Measurements from ENCODE around the gene ARRDC2. TPM values are rescaled to one million over a fixed set of nuclear protein-coding genes. Genes with fewer than 3 reads are reported as not detected.

ARRDC2 gene
- polyA plus RNA-seq, 3 donors: 13.8 to 99.8 (median 23.9) TPM

DNA sequence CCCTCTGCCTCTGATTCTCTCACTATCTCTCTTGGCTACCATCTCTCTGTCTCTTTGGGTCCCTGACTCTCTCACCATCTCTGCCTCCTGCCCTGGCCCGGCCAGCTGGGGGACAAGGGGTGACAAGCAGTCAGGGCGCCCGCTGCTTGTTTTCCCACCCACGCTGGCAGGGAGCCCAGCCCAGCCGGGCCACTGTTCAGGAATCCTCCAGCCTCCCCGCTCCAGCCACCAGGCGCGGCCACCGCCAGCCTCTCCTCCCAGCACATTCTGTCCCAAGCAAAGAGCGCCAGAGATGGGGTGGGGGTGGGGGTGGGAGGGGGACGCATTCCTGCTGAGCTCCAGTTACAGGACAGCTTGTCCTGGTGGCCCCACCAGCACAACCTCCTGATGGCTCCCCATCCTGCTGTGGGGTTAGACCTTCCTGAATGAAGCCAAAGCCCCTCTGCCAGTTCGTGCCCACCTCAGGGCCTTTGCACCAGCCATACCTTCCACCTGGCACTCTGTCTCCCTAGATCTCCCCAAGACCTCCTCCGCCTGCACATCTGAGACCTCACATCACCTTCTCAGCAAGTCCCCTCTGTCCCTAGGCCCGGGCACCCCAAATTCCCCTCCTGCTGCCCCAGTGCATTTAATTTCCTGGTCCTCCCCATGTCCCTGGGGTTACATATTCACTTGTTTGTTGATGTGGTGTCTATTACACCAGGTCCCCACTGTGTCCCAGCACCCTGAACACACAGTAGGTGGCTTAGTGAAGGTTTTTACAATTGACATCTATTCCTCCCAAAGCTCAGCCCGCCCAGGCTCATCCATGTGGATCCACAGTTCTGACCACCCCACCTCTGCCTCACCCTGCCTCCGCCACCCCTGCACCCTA is 12.5 kb downstream of the ARRDC2 start:
- Mint-ChIP-seq H3K36me3 (peaks cover 5 to 10% of the 10 kb centered on the region in 2 donors), H3K27ac (peak overlapping the region; percentile 94 to 100 (median 97)), H3K27me3 (ENCODE audit: low read depth in 3 of 3) (peaks cover 0 to 8% (median 4%) of the 10 kb centered on the region in 3 donors), H3K9me3 (peaks cover 0 to 10% (median 2%) of the 10 kb centered on the region in 7 donors), H3K4me3 (peak overlapping the region in 1 of 2 donors; percentile 14), H3K4me1 (peaks cover 81% of the 10 kb centered on the region)
- Histone ChIP-seq H3K27me3 (ENCODE audit: control insufficient read depth in 2 of 2, insufficient read depth in 2 of 2, low read length in 2 of 2) (no peaks in the 10 kb centered on the region), H3K4me3 (replicated peaks in 1 of 3; ENCODE audit: low read depth in 2 of 3, low read length in 3 of 3) (no peak overlapping the region), H2AFZ (ENCODE audit: insufficient read depth, low read depth, low read length, poor library complexity, severe bottlenecking) (peak overlapping the region; percentile 60), H3K36me3 (replicated peaks in 1 of 2; ENCODE audit: control insufficient read depth in 1 of 2, insufficient read depth in 2 of 2, low read length in 2 of 2) (peaks cover 1 to 5% of the 10 kb centered on the region in 2 donors), H3K27ac (ENCODE audit: low read depth in 1 of 2, low read length in 2 of 2) (peak overlapping the region; percentile 94 to 97), H3K9ac (ENCODE audit: insufficient read depth, low read length, poor library complexity, severe bottlenecking) (peak overlapping the region; percentile 67), H3K79me2 (ENCODE audit: insufficient read depth, low read length) (no peaks in the 10 kb centered on the region), H3K4me1 (ENCODE audit: control insufficient read depth in 1 of 2, insufficient read depth in 2 of 2, low read length in 2 of 2) (peaks cover 84 to 89% of the 10 kb centered on the region in 2 donors), H3K9me3 (replicated peaks in 1 of 2; ENCODE audit: control insufficient read depth in 1 of 2, insufficient read depth in 1 of 2, low read length in 2 of 2) (peaks cover 0 to 4% of the 10 kb centered on the region in 2 donors), H4K20me1 (ENCODE audit: insufficient read depth, low read length) (no peaks in the 10 kb centered on the region), H3K4me2 (replicated peaks; ENCODE audit: extremely low read depth, low read length, poor library complexity, severe bottlenecking) (peak overlapping the region; percentile 63)
- WGBS (ENCODE audit: insufficient coverage): 51% methylated on average over 8 of the region's 16 CpGs
- intact Hi-C loops (cut with micrococcal nuclease): no loop called here
- TF ChIP-seq, protein P1, sequence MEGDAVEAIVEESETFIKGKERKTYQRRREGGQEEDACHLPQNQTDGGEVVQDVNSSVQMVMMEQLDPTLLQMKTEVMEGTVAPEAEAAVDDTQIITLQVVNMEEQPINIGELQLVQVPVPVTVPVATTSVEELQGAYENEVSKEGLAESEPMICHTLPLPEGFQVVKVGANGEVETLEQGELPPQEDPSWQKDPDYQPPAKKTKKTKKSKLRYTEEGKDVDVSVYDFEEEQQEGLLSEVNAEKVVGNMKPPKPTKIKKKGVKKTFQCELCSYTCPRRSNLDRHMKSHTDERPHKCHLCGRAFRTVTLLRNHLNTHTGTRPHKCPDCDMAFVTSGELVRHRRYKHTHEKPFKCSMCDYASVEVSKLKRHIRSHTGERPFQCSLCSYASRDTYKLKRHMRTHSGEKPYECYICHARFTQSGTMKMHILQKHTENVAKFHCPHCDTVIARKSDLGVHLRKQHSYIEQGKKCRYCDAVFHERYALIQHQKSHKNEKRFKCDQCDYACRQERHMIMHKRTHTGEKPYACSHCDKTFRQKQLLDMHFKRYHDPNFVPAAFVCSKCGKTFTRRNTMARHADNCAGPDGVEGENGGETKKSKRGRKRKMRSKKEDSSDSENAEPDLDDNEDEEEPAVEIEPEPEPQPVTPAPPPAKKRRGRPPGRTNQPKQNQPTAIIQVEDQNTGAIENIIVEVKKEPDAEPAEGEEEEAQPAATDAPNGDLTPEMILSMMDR (IDR thresholded peaks at IDR 0.05): no peak
- no peak for DNase-seq

DNA sequence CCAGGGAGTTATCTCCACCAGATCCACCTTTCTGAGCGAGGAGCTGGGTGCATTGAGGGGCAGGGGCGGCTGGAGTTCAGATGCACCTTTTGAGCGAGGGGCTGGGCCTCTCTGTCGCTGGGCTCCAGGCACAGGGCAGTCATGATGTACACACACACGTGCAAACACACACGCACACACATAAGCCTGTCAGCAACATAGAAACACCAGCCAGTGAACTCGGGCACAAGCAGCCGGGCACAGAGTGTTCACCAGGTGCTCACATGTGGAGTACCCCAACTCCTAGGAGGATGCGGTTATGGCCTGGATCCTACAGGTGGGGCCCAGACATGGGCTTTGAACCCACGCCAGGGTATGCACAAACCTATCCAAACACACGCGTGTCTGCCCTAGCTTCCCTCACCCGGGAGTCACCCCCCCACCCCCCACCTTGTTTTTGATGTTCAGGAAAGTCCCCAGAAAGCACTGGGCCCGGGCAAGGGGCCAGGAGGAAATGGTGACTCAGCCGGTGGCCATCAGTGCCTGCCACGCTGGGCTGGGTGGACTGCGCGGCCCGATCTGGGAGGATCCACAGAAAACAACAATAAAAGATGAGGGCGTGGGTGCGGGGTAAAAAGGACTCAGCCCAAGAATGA is 13.3 kb downstream of the ARRDC2 start:
- H3K4me3 Mint-ChIP-seq: peak overlapping the region; percentile 70 to 86
- 24% methylated on average over 18 of the region's 21 CpGs for WGBS (ENCODE audit: insufficient coverage)
- peak overlapping the region; percentile 94 to 100 (median 97) for H3K27ac Mint-ChIP-seq
- TF ChIP-seq, protein P1 (IDR thresholded peaks at IDR 0.05): no peak
- H3K4me1 Mint-ChIP-seq: peaks cover 78% of the 10 kb centered on the region
- H3K4me1 ChIP-seq (ENCODE audit: control insufficient read depth in 1 of 2, insufficient read depth in 2 of 2, low read length in 2 of 2): peaks cover 78 to 82% of the 10 kb centered on the region in 2 donors
- intact Hi-C loops (cut with micrococcal nuclease): no loop called here
- H3K27me3 Mint-ChIP-seq (ENCODE audit: low read depth in 3 of 3): peaks cover 0 to 8% (median 4%) of the 10 kb centered on the region in 3 donors
- H3K9me3 ChIP-seq (replicated peaks in 1 of 2; ENCODE audit: control insufficient read depth in 1 of 2, insufficient read depth in 1 of 2, low read length in 2 of 2): peaks cover 0 to 4% of the 10 kb centered on the region in 2 donors
- H3K79me2 ChIP-seq (ENCODE audit: insufficient read depth, low read length): no peaks in the 10 kb centered on the region
- peak overlapping the region; percentile 94 to 97 for H3K27ac ChIP-seq (ENCODE audit: low read depth in 1 of 2, low read length in 2 of 2)
- no peaks in the 10 kb centered on the region for H3K27me3 ChIP-seq (ENCODE audit: control insufficient read depth in 2 of 2, insufficient read depth in 2 of 2, low read length in 2 of 2)
- peaks cover 0 to 10% (median 2%) of the 10 kb centered on the region in 7 donors for H3K9me3 Mint-ChIP-seq
- H4K20me1 ChIP-seq (ENCODE audit: insufficient read depth, low read length): no peaks in the 10 kb centered on the region
- H3K36me3 ChIP-seq (replicated peaks in 1 of 2; ENCODE audit: control insufficient read depth in 1 of 2, insufficient read depth in 2 of 2, low read length in 2 of 2): no peaks in the 10 kb centered on the region
- H3K4me2 ChIP-seq (replicated peaks; ENCODE audit: extremely low read depth, low read length, poor library complexity, severe bottlenecking): peak overlapping the region; percentile 63
- peak overlapping the region in 2 of 3 experiments; percentile 28 to 46 for H3K4me3 ChIP-seq (replicated peaks in 1 of 3; ENCODE audit: low read depth in 2 of 3, low read length in 3 of 3)
- peak overlapping the region; percentile 67 for H3K9ac ChIP-seq (ENCODE audit: insufficient read depth, low read length, poor library complexity, severe bottlenecking)
- no peak overlapping the region for H2AFZ ChIP-seq (ENCODE audit: insufficient read depth, low read depth, low read length, poor library complexity, severe bottlenecking)
- peak; percentile 96 to 98 (median 97) for DNase-seq
- peaks cover 0 to 7% of the 10 kb centered on the region in 2 donors for H3K36me3 Mint-ChIP-seq

Measured in CD14-positive monocyte (primary cell).